GM12873 (cell line): Measurements from ENCODE around the gene SLC25A15.

Source experiments
- TF ChIP-seq, protein P1 (sequence below): IDR thresholded peaks from 2 replicates; pipeline ENCODE4 v1.5.1; 2012; ENCODE audit warnings: low read depth, mild to moderate bottlenecking, moderate library complexity, low read length, control low read depth; ENCODE audit not compliant: insufficient read depth; ENCODE audit errors: missing control alignments

The SLC25A15 gene

GRCh38 chr13:40794414-40795368, 5.3 kb downstream of the SLC25A15 start:
- TF ChIP-seq, protein P1, sequence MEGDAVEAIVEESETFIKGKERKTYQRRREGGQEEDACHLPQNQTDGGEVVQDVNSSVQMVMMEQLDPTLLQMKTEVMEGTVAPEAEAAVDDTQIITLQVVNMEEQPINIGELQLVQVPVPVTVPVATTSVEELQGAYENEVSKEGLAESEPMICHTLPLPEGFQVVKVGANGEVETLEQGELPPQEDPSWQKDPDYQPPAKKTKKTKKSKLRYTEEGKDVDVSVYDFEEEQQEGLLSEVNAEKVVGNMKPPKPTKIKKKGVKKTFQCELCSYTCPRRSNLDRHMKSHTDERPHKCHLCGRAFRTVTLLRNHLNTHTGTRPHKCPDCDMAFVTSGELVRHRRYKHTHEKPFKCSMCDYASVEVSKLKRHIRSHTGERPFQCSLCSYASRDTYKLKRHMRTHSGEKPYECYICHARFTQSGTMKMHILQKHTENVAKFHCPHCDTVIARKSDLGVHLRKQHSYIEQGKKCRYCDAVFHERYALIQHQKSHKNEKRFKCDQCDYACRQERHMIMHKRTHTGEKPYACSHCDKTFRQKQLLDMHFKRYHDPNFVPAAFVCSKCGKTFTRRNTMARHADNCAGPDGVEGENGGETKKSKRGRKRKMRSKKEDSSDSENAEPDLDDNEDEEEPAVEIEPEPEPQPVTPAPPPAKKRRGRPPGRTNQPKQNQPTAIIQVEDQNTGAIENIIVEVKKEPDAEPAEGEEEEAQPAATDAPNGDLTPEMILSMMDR: no peak

DNA sequence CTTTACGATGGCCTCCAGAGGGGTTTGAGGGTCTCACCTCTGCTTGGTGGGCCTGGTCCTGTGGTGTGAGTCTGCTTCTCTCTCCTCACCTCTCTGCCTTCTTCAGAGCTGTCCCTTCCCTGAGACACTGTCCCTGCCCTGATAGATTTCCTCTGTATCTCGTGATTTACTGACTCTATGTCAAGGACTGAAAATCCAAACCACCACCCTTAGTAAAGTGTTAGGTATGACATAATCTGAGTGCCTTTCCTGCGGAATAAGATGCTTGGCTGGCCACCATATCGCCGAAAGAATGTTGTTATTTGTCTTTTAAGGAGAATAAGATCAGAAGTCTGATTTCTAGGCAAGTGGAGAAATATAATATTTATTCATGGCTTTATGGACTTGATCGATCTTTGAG, 7.2 kb downstream of the SLC25A15 start:
- TF ChIP-seq, protein P1: no peak

DNA sequence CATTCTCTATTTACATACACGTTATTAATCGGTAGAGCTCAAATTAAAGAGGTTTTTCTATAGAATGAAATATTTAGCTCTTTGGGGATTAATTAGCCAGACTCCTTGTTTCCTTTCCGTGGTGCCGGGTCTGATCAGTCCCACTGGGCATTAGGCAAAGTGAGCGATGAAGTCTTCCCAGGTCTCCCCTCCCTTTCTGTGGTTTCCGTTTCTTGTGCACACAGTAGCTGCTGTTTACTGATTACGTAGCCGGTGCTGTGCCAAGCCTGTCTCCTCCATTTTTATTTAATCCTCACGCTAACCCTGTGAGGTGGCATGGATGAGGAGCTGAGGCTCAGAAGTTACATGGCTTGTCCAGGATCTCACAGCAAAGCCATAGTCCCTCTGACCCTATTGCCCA, 9.0 kb downstream of the SLC25A15 start:
- TF ChIP-seq, protein P1: no peak

DNA sequence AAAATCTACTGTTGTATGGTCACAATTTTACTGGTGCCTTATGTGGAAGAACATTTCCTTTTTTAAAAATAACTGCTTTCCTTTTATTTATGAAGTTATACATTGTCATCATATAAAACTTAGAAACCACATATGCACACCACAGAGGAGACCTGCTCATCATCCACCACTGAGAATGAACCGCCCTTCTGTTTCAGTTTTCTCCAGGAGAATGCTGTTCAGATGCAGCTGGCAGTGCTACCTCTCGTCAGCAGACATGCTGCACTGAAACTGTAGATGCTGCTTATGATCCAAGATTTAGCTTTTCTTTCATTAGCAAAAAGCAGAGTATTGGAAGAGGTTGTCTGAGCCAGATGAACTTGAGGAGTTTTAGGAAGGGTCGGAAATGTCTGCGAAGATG, 10.1 kb downstream of the SLC25A15 start:
- TF ChIP-seq, protein P1: no peak

DNA sequence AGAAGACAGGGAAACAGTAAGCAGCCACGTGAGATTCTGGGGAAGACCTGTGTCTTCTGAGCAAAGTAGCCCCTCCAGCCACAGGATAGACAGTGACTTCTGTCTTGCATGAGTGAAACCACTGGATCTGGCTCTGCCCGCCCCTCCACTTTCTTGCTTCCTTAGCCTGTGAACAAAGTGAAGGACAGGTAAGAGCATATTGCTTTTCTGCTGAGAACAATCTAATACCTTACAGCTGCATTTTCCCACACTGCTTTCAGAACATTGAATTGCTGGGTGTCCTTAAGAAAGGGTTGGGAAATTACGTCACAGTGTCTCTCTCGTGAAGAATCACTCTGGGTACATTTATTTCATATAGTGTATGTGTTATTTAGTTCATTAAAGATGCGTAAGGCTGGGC, 11.1 kb downstream of the SLC25A15 start:
- TF ChIP-seq, protein P1: no peak

DNA sequence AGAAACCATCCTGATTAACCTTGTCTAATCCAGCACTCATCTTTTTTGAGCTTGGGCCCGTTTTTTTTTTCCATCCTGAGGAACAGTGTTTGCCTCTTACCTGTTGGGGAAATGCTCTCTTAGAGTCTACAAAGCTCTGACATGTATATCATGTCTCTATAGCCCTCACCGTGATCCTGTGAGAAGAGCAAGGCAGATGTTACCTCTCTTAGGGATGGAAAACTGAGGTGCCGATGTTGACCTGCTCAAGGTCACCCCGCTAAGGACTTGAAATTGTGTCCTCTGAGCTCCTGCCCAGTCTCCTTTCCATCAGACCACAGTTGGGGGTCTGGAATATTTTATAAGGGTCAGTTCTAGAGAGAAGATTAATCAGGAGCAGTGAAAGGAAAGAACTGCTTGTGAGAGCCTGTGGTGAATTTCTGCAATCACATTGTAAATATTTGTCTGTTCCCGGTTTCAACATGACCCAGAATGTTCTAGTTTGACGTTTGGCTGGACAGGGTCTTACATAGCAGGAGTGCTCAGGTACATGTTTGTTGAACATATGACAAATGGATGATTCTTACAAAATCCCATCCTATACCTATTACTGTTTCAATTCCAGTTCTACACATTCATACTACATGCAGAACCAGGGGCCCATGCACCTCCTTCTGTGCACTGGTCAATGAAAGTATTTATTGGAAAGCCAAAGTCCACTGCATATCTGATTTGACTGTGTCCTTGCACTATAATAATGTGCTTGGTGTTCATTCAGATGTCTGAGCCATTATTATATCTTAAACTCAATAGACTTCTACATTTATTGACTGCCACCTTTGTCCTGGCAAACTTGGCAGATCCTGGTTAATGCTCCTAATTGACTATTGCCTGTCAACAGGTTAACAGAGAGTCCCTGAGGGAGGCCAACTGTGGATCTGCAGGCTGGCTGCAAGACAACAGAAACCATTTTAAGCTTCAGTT, 12.1 kb downstream of the SLC25A15 start:
- TF ChIP-seq, protein P1: no peak

GRCh38 chr13:40803316-40803715, 13.9 kb downstream of the SLC25A15 start:
- TF ChIP-seq, protein P1: no peak
